Activated CD4-positive, alpha-beta T cell treated with anti-CD3 and anti-CD28 coated beads, Interleukin-2, amount 10 ng/mL, durations not matched to agents 7 days and 5 days (primary cell): ENCODE results near the gene USF1. TPM values are rescaled to one million over a fixed set of nuclear protein-coding genes. Genes with fewer than 3 reads are reported as not detected.
A peak's percentile ranks its signal among the peaks of the same experiment; 100 is the strongest.
"Not testable (repeated sequence)": the region's sequence is repeated elsewhere in the genome, so short reads cannot be mapped to it uniquely, and the experiment has no call there.

ENCODE experiments used
- CTCF ChIA-PET: fragments of 350-600 bp; sonication (Branson Sonifier 250); formaldehyde crosslinking; loops from one replicate; lab custom pipeline; 2021; ENCODE audit warnings: antibody characterized with exemption; lab: Charles Lee
- POLR2A ChIA-PET: fragments of 350-600 bp; sonication (Branson Sonifier 250); formaldehyde crosslinking; loops from one replicate; lab custom pipeline; 2021; ENCODE audit warnings: antibody characterized with exemption; lab: Charles Lee
- DNase-seq: peaks from one replicate; pipeline ENCODE4 v3.0.0-alpha.2; 2020
- H3K27ac Mint-ChIP-seq: one replicate; pipeline ENCODE4 v1.8.0; 2021; ENCODE audit warnings: mild to moderate bottlenecking, moderate library complexity, mixed read lengths
- H3K27me3 Mint-ChIP-seq: one replicate; pipeline ENCODE4 v1.8.0; 2021; ENCODE audit warnings: mixed read lengths
- H3K36me3 Mint-ChIP-seq: one replicate; pipeline ENCODE4 v1.8.0; 2021; ENCODE audit warnings: low read depth, mixed read lengths
- H3K4me1 Mint-ChIP-seq: one replicate; pipeline ENCODE4 v1.8.0; 2021; ENCODE audit warnings: mixed read lengths
- H3K4me3 Mint-ChIP-seq: one replicate; pipeline ENCODE4 v1.8.0; 2021; ENCODE audit warnings: mild to moderate bottlenecking, moderate library complexity, mixed read lengths
- H3K9me3 Mint-ChIP-seq: one replicate; pipeline ENCODE4 v1.8.0; 2021; ENCODE audit warnings: mixed read lengths
- total RNA-seq, 2 experiments: library from RNA; stranded (reverse); gene quantifications; one replicate each; pipeline ENCODE4 v1.2.3, GENCODE V29; 2021

The USF1 gene
- total RNA-seq, 2 experiments from 2014 or later: 78.0 to 81.2 TPM

DNA sequence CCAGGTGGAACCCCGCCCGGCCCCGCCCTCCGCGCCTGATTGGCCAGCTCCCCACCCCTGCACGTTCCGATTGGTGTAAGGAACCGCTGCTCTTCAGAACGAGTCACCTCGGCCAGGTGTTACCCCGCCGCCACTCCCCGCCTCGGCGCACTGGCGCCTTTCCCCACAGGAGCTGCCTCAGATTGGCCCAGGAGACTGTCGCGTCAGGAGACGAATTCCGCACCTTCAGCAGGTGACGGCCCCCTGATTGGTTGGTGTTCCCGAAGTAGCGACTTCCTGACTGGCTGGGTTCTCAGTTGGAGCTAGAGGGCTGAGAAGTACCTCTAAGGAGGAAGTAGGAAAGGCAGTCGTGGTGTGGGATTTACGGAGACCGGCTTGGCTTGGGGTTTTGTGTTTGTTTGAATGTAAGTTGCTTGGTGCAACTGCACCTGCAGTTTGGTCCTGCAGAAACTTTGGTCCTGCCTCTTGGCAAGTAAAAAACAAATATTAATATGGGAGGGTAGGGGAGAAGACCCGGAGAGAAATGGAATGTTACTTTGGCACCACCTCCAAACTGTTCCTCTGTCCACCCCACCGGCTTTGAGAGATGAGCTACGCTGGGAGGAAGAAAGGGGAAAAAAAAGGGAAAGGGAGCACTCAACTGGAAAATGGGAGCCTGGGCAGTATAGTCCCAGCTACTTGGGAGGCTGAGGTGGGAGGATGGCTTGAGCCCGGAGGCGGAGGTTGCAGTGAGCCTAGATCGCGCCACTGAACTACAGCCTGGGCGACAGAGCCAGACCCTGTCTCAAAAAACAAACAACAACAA lies 24.4 kb downstream of the USF1 start:
- peak overlapping the region; percentile 93 for H3K27ac Mint-ChIP-seq
- ChIA-PET POLR2A (interaction anchor here (0.6 to 1.4 kb wide), 5 partner anchors 16 to 159 kb away, joined by 3 to 8 read pairs (median 3); partner anchors contain the start of genes ARHGAP30, CD244 and USF1), CTCF (interaction anchor here (0.5 to 3.7 kb wide), 10 partner anchors 8 to 185 kb away, joined by 3 to 19 read pairs (median 4); partner anchors contain the start of gene TSTD1)
- peak overlapping the region; percentile 92 for H3K4me3 Mint-ChIP-seq
- H3K36me3 Mint-ChIP-seq: peaks cover 2% of the 10 kb centered on the region
- peaks cover 31% of the 10 kb centered on the region for H3K4me1 Mint-ChIP-seq
- H3K27me3 Mint-ChIP-seq: peaks cover 2% of the 10 kb centered on the region
- H3K9me3 Mint-ChIP-seq: no peaks in the 10 kb centered on the region
- peak; percentile 88 for DNase-seq

DNA sequence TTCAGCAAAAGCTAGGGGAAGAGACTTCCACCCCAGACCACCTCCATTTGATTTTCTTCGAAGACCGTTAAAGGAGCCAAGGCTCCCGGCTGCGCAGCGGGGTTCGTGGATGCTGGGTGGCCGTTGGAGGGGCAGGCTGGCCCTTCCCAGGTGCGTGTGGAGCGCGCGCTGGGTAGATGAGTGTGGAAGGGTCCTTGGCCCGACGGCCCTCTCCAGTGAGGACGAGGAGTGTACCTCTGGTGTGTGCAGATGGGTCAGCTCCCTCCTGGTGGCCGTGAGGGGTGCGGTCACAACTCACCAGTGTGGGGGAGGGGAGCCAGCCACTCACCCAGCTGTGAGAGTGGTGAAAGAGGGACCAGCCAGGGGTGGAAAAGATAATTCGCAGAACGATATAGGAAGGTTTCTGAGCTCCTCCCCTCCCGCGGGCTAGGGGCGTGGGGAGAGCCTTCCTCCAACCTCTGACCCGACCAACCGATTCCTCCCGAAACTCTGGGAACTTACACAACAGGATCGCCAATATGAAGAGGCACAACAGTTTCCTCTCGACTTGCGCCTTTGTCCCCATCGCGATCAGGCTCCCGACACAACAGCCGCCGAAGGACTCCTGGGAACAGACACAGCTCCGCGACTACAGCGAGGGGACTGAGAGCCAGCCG lies 25.1 kb downstream of the USF1 start, which contains the start of gene F11R:
TSS of gene F11R (minus strand) at position 644 of the 656 bp plus-strand sequence. CDS start at position 565, 79 bp downstream.
- Mint-ChIP-seq H3K27ac (peak within 1 kb of the TSS; percentile 93), H3K27me3 (peaks cover 2% of the 10 kb centered on the region), H3K4me3 (peak within 1 kb of the TSS; percentile 92), H3K9me3 (no peaks in the 10 kb centered on the region), H3K4me1 (peaks cover 31% of the 10 kb centered on the region), H3K36me3 (peaks cover 2% of the 10 kb centered on the region)
- ChIA-PET POLR2A (interaction anchor here (0.6 to 1.4 kb wide), 5 partner anchors 25 to 158 kb away, joined by 3 to 8 read pairs (median 3); partner anchors contain the start of genes ARHGAP30, CD244 and USF1), CTCF (interaction anchor here (0.6 to 3.7 kb wide), 10 partner anchors 7 to 184 kb away, joined by 3 to 19 read pairs (median 4); partner anchors contain the start of gene TSTD1)
- DNase-seq: peak; percentile 41

DNA sequence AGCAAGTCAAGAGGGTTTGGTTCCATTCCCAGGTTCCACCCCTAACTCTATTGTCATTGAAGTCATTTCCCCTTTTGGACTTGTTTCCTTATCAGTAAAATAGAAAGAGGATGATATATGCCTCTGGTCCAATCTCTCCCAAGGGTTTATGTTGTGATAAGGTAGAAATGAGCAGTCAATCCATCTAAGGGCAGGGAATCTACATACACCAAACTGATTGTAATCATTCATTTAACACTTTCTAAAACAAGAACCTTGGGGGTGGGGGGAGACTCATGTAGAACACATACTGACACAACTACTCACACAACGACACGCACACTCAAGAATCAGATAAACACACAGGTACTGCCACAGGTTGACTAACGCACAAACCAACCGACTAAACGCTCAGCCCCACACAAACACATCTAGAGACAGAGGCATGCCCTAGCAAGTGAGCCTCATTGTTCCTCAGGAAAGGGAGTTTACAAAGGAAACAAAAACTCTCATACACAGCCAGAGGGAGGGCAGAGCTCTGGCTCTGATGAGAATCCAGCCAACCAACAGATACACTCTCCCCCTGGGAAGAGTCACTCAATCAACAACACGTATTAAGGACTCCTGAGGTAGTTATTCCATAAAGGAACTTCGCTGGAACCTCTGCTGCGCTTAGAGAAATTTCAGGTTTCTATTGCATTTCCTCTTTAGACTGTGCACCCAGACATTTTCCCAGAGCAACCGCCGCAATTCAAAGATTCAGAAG lies 25.9 kb downstream of the USF1 start:
- Mint-ChIP-seq H3K4me1 (peaks cover 31% of the 10 kb centered on the region), H3K9me3 (no peaks in the 10 kb centered on the region), H3K27ac (peak overlapping the region; percentile 93), H3K27me3 (peaks cover 2% of the 10 kb centered on the region), H3K36me3 (peaks cover 2% of the 10 kb centered on the region), H3K4me3 (peak overlapping the region; percentile 92)
- DNase-seq: no peak
- ChIA-PET CTCF (interaction anchor here (0.7 to 3.7 kb wide), 6 partner anchors 12 to 183 kb away, joined by 3 to 19 read pairs (median 6); partner anchors contain the start of gene TSTD1), POLR2A (interaction anchor here (0.6 to 1.4 kb wide), 3 partner anchors 26 to 147 kb away, joined by 3 to 8 read pairs (median 4); partner anchors contain the start of genes ARHGAP30 and USF1)

DNA sequence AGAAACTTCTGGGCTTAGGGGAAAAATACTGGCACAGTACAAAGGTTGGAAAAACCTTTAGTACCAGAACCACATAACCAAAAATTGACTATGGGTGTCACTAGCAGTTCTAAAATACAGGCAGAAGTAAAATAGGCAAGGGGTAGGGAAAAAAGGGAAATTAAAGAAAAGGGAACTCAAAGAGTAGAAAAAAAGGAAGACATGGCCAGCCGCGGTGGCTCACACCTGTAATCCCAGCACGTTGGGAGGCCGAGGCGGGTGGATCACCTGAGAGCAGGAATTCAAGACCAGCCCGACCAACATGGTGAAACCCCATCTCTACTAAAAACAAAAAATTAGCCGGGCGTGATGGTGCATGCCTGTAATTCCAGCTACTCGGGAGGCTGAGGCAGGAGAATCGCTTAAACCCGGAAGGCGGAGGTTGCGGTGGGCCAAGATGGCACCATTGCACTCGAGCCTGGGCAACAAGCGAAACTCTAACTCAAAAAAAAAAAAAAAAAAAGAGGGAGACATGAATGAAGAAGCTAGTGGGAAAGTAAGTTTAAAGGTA lies 26.6 kb downstream of the USF1 start:
- H3K4me1 Mint-ChIP-seq: peaks cover 35% of the 10 kb centered on the region
- H3K27me3 Mint-ChIP-seq, H3K36me3 Mint-ChIP-seq, H3K27ac Mint-ChIP-seq, H3K9me3 Mint-ChIP-seq, POLR2A ChIA-PET, DNase-seq: not testable (repeated sequence)
- CTCF ChIA-PET: interaction anchor here (0.6 to 1.5 kb wide), 4 partner anchors 13 to 29 kb away, joined by 3 read pairs; no protein-coding TSS in a partner anchor
- peak overlapping the region; percentile 92 for H3K4me3 Mint-ChIP-seq

DNA sequence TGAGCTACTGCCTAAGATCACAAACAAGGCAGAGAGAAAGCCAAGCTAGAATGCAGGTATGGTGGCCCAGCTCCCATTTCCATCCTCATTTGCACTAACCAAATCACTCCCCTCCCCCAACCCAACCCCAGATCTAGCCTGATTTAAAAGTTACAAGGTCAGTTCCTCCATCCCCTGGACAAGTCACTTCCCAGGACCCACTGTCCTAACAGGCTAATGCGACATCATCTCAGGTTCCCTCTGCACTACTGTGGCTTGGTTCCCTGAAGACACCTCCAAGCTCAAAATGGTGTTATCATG lies 27.2 kb downstream of the USF1 start:
- POLR2A ChIA-PET: no interaction called here
- CTCF ChIA-PET: interaction anchor here (0.6 to 1.5 kb wide), 4 partner anchors 13 to 28 kb away, joined by 3 read pairs; no protein-coding TSS in a partner anchor
- Mint-ChIP-seq H3K27ac (no peak overlapping the region), H3K27me3 (peaks cover 2% of the 10 kb centered on the region), H3K4me3 (no peak overlapping the region), H3K4me1 (peaks cover 39% of the 10 kb centered on the region), H3K36me3 (peaks cover 2% of the 10 kb centered on the region), H3K9me3 (no peaks in the 10 kb centered on the region)
- DNase-seq: no peak

DNA sequence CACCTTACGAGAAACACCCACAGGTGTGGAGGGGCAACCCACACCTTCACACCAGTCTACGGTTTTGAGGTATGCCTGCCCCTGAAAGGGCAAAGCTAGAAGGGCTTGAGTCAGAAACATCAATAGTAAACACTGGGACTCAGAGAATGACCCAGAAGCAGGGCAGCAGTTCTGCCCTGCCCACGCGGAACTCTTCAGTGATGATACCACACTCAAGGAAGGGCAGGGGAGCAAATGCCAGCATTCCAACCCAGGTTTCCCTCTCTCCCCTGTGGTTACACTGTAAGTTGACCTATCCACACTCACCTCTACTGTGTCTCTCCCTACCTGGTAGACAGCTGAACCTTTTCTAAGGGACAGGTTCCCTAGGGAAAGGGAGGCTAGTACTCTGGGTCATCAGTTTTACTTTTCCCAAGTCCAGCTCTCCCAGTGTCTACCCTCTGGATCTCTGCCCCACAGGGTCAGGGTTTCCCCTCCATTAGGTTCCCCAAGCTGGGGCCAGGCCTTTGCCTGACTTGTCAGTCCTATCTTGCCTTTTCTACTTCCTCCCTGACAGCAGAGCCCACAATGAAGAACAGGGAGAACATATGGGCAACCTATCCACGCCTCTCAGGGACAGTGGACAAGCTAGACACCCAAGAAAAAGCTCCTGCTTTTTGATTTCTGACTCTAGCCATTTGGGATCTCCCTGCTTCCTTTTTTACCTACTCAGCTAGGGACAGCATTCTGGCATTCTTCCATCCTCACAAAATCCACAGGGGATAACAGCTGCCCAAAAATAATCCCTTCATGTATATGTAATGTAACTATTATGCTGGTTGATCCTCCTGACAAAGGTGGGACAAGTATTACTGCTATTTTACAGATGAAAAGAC lies 27.8 kb downstream of the USF1 start:
- Mint-ChIP-seq H3K4me3 (no peak overlapping the region), H3K9me3 (no peaks in the 10 kb centered on the region), H3K27me3 (peaks cover 2% of the 10 kb centered on the region), H3K27ac (no peak overlapping the region), H3K36me3 (peaks cover 2% of the 10 kb centered on the region), H3K4me1 (peaks cover 45% of the 10 kb centered on the region)
- ChIA-PET CTCF (interaction anchor here (0.6 to 1.5 kb wide), 5 partner anchors 12 to 28 kb away, joined by 3 to 4 read pairs (median 3); no protein-coding TSS in a partner anchor), POLR2A (no interaction called here)
- no peak for DNase-seq

DNA sequence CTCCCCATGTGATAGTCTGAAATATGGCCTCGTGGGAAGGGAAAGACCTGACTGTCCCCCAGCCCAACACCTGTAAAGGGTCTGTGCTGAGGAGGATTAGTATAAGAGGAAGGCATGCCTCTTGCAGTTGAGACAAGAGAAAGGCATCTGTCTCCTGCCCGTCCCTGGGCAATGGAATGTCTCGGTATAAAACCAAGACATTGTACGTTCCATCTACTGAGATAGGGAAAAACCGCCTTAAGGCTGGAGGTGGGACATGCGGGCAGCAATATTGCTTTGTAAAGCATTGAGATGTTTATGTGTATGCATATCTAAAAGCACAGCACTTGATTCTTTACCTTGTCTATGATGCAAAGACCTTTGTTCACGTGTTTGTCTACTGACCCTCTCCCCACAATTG lies 28.6 kb downstream of the USF1 start:
- H3K9me3 Mint-ChIP-seq, DNase-seq, POLR2A ChIA-PET, H3K27ac Mint-ChIP-seq, H3K4me3 Mint-ChIP-seq, H3K27me3 Mint-ChIP-seq, H3K36me3 Mint-ChIP-seq: not testable (repeated sequence)
- peaks cover 48% of the 10 kb centered on the region for H3K4me1 Mint-ChIP-seq
- CTCF ChIA-PET: interaction anchor here (1.2 kb wide), 1 partner anchor 23 kb away, joined by 4 read pairs; no protein-coding TSS in a partner anchor

DNA sequence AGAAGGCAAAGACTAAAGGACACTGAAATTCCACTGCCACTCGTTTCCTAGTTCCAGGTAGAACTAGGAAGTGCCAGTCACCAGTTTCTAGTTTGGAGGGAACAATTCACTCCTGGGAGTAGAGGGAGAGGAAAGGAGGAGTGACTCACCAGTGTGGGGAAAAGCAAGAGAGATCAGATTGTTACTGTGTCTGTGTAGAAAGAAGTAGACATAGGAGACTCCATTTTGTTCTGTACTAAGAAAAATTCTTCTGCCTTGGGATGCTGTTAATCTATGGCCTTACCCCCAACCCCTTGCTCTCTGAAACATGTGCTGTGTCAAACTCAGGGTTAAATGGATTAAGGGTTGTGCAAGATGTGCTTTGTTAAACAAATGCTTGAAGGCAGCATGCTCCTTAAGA lies 29.1 kb downstream of the USF1 start:
- peaks cover 48% of the 10 kb centered on the region for H3K4me1 Mint-ChIP-seq
- H3K27ac Mint-ChIP-seq, H3K27me3 Mint-ChIP-seq, DNase-seq, H3K4me3 Mint-ChIP-seq, H3K36me3 Mint-ChIP-seq, CTCF ChIA-PET, POLR2A ChIA-PET, H3K9me3 Mint-ChIP-seq: not testable (repeated sequence)

DNA sequence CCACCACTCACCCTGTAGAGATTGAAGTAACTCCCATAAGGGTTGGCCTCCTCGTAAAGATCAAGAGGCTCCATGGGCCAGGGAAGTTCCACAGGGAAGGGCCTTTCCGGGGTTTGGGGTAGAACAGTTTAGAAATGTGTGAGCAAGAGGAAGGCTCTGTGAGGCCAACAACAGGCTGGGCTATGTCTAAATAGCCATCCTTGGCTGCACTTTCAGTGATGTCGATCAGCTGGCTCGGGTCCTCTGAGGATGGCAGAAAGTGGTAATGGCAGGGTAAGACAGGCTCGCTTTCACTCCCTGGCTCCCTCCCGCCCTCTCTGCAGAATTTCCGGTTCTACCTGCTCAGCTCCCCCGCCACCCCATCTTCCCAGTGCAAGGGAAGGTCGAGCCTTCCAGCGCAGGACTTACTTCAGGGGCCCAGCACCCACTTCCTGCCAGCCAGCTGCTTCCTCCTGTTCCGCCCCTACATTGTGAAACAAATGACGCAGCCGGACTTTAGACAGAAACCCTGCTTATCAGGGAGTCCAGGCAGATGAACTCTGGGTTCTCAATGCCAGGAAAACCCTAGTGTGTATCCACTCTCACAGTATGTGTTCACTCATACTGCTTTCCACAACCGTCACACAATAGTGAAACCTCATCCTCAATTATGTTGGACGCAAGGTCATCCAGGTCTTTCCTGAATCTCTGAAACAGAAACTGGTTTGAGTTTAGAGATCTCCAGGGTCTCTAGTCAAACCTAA lies 32.1 kb downstream of the USF1 start:
- peak; percentile 61 for DNase-seq
- H3K36me3 Mint-ChIP-seq: no peaks in the 10 kb centered on the region
- CTCF ChIA-PET: interaction anchor here (0.6 to 1.9 kb wide), 9 partner anchors 7 to 170 kb away, joined by 3 to 9 read pairs (median 3); partner anchors contain the start of gene F11R
- H3K4me3 Mint-ChIP-seq: peak overlapping the region; percentile 55
- POLR2A ChIA-PET: no interaction called here
- H3K4me1 Mint-ChIP-seq: peaks cover 25% of the 10 kb centered on the region
- no peaks in the 10 kb centered on the region for H3K27me3 Mint-ChIP-seq
- peak overlapping the region; percentile 93 for H3K27ac Mint-ChIP-seq
- H3K9me3 Mint-ChIP-seq: no peaks in the 10 kb centered on the region

DNA sequence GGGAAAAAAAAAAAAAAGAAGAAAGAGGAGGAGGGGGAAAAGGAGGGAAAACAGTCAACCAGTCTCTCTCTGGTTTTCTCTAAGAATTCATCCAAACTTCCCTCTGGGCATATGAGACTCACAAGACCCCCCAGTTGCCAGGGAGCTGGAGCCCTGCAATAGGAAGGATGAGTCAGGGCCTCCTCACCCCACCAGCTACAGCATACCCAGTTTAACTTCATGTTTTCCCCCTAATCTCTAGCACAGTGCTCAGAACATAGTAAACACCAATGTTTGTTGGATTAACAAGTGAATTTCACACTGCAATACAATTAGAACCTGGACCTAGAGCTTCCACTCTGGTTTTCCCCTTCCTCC lies 32.7 kb downstream of the USF1 start:
- CTCF ChIA-PET: interaction anchor here (0.6 to 1.9 kb wide), 9 partner anchors 8 to 170 kb away, joined by 3 to 9 read pairs (median 3); partner anchors contain the start of gene F11R
- Mint-ChIP-seq H3K9me3 (no peaks in the 10 kb centered on the region), H3K4me1 (peaks cover 25% of the 10 kb centered on the region), H3K27ac (peak overlapping the region; percentile 93), H3K27me3 (no peaks in the 10 kb centered on the region), H3K36me3 (no peaks in the 10 kb centered on the region), H3K4me3 (peak overlapping the region; percentile 55)
- POLR2A ChIA-PET: no interaction called here
- DNase-seq: no peak
